ENCODE data around the gene SCG3. TPM values are rescaled to one million over a fixed set of nuclear protein-coding genes. Genes with fewer than 3 reads are reported as not detected.

Gene SCG3
- total and polyA plus RNA-seq, 2 of the 4 experiments (the other 2 are of a cell fraction): 0.02 TPM; not detected in 1

DNA sequence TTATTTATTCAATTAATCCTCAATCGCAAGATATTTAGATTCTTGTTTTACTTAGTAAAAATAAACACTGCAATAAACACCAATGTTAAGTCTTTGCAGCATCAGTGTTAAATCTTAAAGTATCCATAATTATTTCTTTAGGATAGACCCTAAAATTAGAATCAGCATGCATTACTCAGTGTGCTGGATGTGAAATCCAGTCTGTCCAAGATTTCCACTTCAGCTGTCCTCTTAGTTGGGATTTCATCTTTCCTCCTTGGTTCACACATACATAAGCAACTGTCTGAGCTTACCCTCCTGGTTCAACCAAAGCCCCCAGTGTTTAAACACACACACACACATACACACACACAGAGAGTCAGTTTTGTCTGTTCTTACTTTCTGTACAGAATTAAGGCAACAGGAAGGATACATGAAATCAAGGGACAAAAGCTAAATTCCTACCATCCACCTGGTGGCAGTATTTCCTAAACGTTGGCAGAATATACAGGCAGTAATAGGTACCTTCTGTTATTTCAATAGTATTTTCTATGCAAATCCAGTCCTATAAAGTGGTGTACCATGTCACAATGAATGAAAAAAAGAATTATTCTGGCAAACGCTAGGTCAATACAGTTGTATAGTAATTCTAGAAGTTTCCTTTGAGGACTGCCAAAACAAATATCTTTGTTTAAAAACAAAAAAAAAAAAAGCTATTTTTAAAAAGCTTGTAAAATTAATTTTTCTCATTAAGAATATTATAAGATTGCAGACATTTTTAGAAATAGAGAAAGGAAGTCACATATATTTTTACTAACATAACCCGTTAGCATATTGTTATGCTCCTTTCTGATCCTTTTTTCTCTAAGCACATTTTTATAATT is 31.4 kb upstream of the SCG3 start:
- Histone ChIP-seq H2BK20ac (ENCODE audit: low read depth, low read length) (no peak overlapping the region), H2AK5ac (ENCODE audit: low read depth, low read length) (no peak overlapping the region), H3K9me3 (ENCODE audit: control insufficient read depth, insufficient read depth, low read length) (no peaks in the 10 kb centered on the region), H2AFZ (replicated peaks; ENCODE audit: low read length, poor library complexity) (no peak overlapping the region), H2BK5ac (ENCODE audit: low read depth, low read length, poor library complexity, severe bottlenecking) (no peak overlapping the region), H3K56ac (ENCODE audit: extremely low read depth, insufficient read depth, low read length) (no peak overlapping the region), H2AK9ac (replicated peaks; ENCODE audit: low read depth, low read length, poor library complexity) (no peak overlapping the region), H3K9ac (ENCODE audit: low read depth, low read length) (no peak overlapping the region), H3K27me3 (ENCODE audit: control insufficient read depth, insufficient read depth, low read length) (peaks cover 7% of the 10 kb centered on the region), H3K79me1 (ENCODE audit: low read depth in 1 of 2, low read length in 2 of 2) (no peaks in the 10 kb centered on the region), H2BK15ac (ENCODE audit: low read depth, low read length) (no peak overlapping the region), H3K4me2 (ENCODE audit: low read depth, low read length) (no peak overlapping the region), H3K14ac (replicated peaks; ENCODE audit: low read depth, low read length) (no peak overlapping the region), H4K8ac (ENCODE audit: low read depth in 2 of 2, low read length in 2 of 2) (no peak overlapping the region), H3K4me1 (ENCODE audit: control insufficient read depth, insufficient read depth, low read length) (no peaks in the 10 kb centered on the region), H3K18ac (ENCODE audit: low read depth, low read length) (no peak overlapping the region), H3K27ac (ENCODE audit: insufficient read depth, low read length) (no peak overlapping the region), H3K4me3 (ENCODE audit: insufficient read depth, low read depth, low read length) (no peak overlapping the region), H4K5ac (ENCODE audit: low read depth, low read length) (no peak overlapping the region), H3K23ac (ENCODE audit: low read depth, low read length) (no peak overlapping the region), H4K91ac (ENCODE audit: insufficient read depth, low read depth, low read length) (no peak overlapping the region), H3K36me3 (ENCODE audit: control insufficient read depth, insufficient read depth, low read length) (no peaks in the 10 kb centered on the region), H4K20me1 (ENCODE audit: insufficient read depth, low read length) (no peaks in the 10 kb centered on the region), H3K9me1 (ENCODE audit: insufficient read depth, low read length) (no peaks in the 10 kb centered on the region), H3K4ac (ENCODE audit: low read depth, low read length) (no peak overlapping the region), H2BK120ac (ENCODE audit: low read depth, low read length) (no peak overlapping the region)
- CTCF ChIA-PET: interaction anchor here (0.6 to 3.8 kb wide), 20 partner anchors 12 to 268 kb away, joined by 3 to 72 read pairs (median 4); partner anchors contain the start of gene LYSMD2
- peak; percentile 79 for DNase-seq
- POLR2A ChIA-PET (ENCODE audit: unreplicated experiment): interaction anchor here (0.6 to 0.7 kb wide), 2 partner anchors 126 to 204 kb away, joined by 3 to 6 read pairs; no protein-coding TSS in a partner anchor
- dilution Hi-C loops (cut with HindIII; ENCODE audit: low sequenced_read_pairs, unreplicated experiment): no loop called here
- in situ Hi-C loops (cut with MboI; ENCODE audit: low sequenced_read_pairs): loop anchor here (25.0 kb wide), 1 partner anchor 262 kb away; no protein-coding TSS in a partner anchor
- intact Hi-C loops (cut with micrococcal nuclease): loop anchor here (1.0 to 10.0 kb wide), 3 partner anchors 126 to 577 kb away; no protein-coding TSS in a partner anchor
- peak; percentile 90 for ATAC-seq (ENCODE audit: low read depth)
- no CpG with 5 or more reads among the region's 4 CpGs for WGBS, 2 experiments (ENCODE audit: extremely low coverage in 2 of 2, insufficient read length in 1 of 2)
- no TSS peak for BruUV-seq (replicated peaks)
- TF ChIP-seq MAZ (IDR thresholded peaks at IDR 0.05; ENCODE audit: borderline replicate concordance, low read depth, low read length) (no peak), CTCF (conservative IDR thresholded peaks at IDR 0.05; ENCODE audit: low read depth, low read length) (peak; percentile 94), USF2 (IDR thresholded peaks at IDR 0.05; ENCODE audit: low read depth, low read length) (no peak), POLR2A (IDR thresholded peaks at IDR 0.05; ENCODE audit: low read depth, low read length) (no peak), SMC3 (IDR thresholded peaks at IDR 0.05; ENCODE audit: low read depth, low read length) (peak; percentile 93), RFX5 (IDR thresholded peaks at IDR 0.05; ENCODE audit: low read depth, low read length) (no peak), MXI1 (IDR thresholded peaks at IDR 0.05; ENCODE audit: borderline replicate concordance, low read depth, low read length) (no peak), NFE2L2 (IDR thresholded peaks at IDR 0.05; ENCODE audit: low read depth, low read length) (no peak), BHLHE40 (IDR thresholded peaks at IDR 0.05; ENCODE audit: low read depth, low read length) (no peak), FOS (IDR thresholded peaks at IDR 0.05; ENCODE audit: low read depth, low read length) (no peak), RAD21 (IDR thresholded peaks at IDR 0.05; ENCODE audit: low read length) (peak; percentile 97), CEBPB (IDR thresholded peaks at IDR 0.05; ENCODE audit: low read depth, low read length) (no peak), RCOR1 (IDR thresholded peaks at IDR 0.05; ENCODE audit: insufficient replicate concordance, low read length) (no peak)
- TF ChIP-seq, protein P1, sequence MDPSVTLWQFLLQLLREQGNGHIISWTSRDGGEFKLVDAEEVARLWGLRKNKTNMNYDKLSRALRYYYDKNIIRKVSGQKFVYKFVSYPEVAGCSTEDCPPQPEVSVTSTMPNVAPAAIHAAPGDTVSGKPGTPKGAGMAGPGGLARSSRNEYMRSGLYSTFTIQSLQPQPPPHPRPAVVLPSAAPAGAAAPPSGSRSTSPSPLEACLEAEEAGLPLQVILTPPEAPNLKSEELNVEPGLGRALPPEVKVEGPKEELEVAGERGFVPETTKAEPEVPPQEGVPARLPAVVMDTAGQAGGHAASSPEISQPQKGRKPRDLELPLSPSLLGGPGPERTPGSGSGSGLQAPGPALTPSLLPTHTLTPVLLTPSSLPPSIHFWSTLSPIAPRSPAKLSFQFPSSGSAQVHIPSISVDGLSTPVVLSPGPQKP (IDR thresholded peaks at IDR 0.05; ENCODE audit: borderline replicate concordance, low read depth, low read length): no peak
